Caco-2 (cell line): ENCODE measurements around the gene CD3G. TPM values are rescaled to one million over a fixed set of nuclear protein-coding genes. Genes with fewer than 3 reads are reported as not detected.

Source experiments
- BruUV-seq: library from RNA; stranded (reverse); fragments of 400-500 nt; replicated peaks from 2 replicates; lab custom pipeline; 2021; lab: Mats Ljungman, UMichigan
- CTCF ChIA-PET: fragments of 300-600 bp; sonication (Branson Sonifier 250); formaldehyde crosslinking; loops from one replicate; lab custom pipeline; 2022; ENCODE audit warnings: antibody characterized with exemption; lab: Charles Lee
- POLR2A ChIA-PET: fragments of 300-600 bp; sonication (Branson Sonifier 250); formaldehyde crosslinking; loops from one replicate; lab custom pipeline; 2022; ENCODE audit warnings: antibody characterized with exemption; lab: Charles Lee
- DNase-seq, 2 experiments: peaks; one replicate each; pipeline versions ENCODE4 v3.0.0 to v3.0.0-alpha.2; 2020 to 2022
- H3K27me3 ChIP-seq: replicated peaks from 2 replicates; pipeline ENCODE4 v1.6.0; 2011; ENCODE audit warnings: low read length; ENCODE audit not compliant: control insufficient read depth, insufficient read depth
- H3K36me3 ChIP-seq: 2 replicates; pipeline ENCODE4 v1.5.1; 2011; ENCODE audit warnings: low read length; ENCODE audit not compliant: control insufficient read depth, insufficient read depth
- H3K4me1 ChIP-seq: fragments of 250-450 bp; sonication (Bioruptor Pico); 2 replicates; pipeline ENCODE4 v1.5.1; 2020; ENCODE audit warnings: mild to moderate bottlenecking
- H3K4me3 ChIP-seq: 2 replicates; pipeline ENCODE4 v1.5.1; 2011; ENCODE audit warnings: low read depth, mild to moderate bottlenecking, control low read depth, low read length
- H3K9me3 ChIP-seq: fragments of 250-450 bp; sonication (Bioruptor Pico); 2 replicates; pipeline ENCODE4 v1.5.1; 2020; ENCODE audit warnings: mild to moderate bottlenecking, moderate library complexity
- H3K27ac Mint-ChIP-seq: one replicate; pipeline ENCODE4 v1.8.0; 2022; ENCODE audit warnings: mixed read lengths; ENCODE audit not compliant: unreplicated experiment
- H3K27me3 Mint-ChIP-seq: one replicate; pipeline ENCODE4 v1.8.0; 2022; ENCODE audit warnings: mixed read lengths; ENCODE audit not compliant: insufficient read depth, unreplicated experiment
- H3K36me3 Mint-ChIP-seq: one replicate; pipeline ENCODE4 v1.8.0; 2022; ENCODE audit warnings: mild to moderate bottlenecking, mixed read lengths; ENCODE audit not compliant: insufficient read depth, unreplicated experiment
- H3K4me1 Mint-ChIP-seq: one replicate; pipeline ENCODE4 v1.8.0; 2022; ENCODE audit warnings: low read depth, mixed read lengths; ENCODE audit not compliant: unreplicated experiment
- H3K4me3 Mint-ChIP-seq: one replicate; pipeline ENCODE4 v1.8.0; 2022; ENCODE audit warnings: mild to moderate bottlenecking, moderate library complexity, mixed read lengths; ENCODE audit not compliant: unreplicated experiment
- H3K9me3 Mint-ChIP-seq: one replicate; pipeline ENCODE4 v1.8.0; 2022; ENCODE audit warnings: mixed read lengths; ENCODE audit not compliant: unreplicated experiment
- intact Hi-C: fragments of 100-400 bp; cut with micrococcal nuclease; formaldehyde crosslinking; loops from one replicate; pipeline ENCODE4 v1.10.0; 2022; ENCODE audit not compliant: unreplicated experiment
- total RNA-seq: library from RNA; stranded (reverse); gene quantifications from 2 replicates; pipeline ENCODE4 v1.2.3, GENCODE V29; 2022
- TF ChIP-seq, protein P1 (sequence below), 2 experiments: fragments of 200-600 bp in 1 of 2; IDR thresholded peaks; 1 replicate in 1 of 2; 2 replicates in 1 of 2; pipeline versions ENCODE4 v1.5.1 to v1.8.0; 2011 to 2022; ENCODE audit warnings: antibody characterized with exemption in 1 of 2, control low read depth in 1 of 2, inconsistent platforms in 1 of 2, low read depth in 1 of 2, low read length in 1 of 2, mild to moderate bottlenecking in 1 of 2, moderate library complexity in 1 of 2; ENCODE audit not compliant: insufficient read depth in 1 of 2, severe bottlenecking in 1 of 2, unreplicated experiment in 1 of 2

CD3G gene
- total RNA-seq, 1 experiment from 2014 or later: 0.32 TPM

DNA sequence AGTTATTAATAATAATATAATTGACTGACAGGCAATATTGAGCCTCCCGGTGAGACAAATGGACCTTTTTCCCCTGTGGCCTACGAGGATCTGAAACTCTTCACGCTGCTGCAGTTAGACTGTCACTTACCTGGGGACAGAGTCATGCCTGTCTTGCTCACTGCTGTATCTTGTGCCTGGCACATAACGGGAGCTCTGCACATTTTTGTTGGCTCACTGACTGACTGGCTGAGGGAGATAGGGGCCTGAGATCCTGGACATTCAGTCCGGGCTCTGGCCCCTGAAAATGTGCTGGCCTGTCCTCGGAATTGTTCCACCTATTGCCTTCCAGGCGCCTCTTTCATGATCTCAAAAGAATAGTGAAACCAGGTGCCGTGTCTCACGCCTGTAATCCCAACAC lies 896 bp upstream of the CD3G start:
- Mint-ChIP-seq H3K36me3 (peaks cover 6% of the 10 kb centered on the region), H3K27me3 (no peaks in the 10 kb centered on the region), H3K9me3 (peaks cover 15% of the 10 kb centered on the region), H3K4me1 (peaks cover 7% of the 10 kb centered on the region), H3K27ac (no peak overlapping the region), H3K4me3 (no peak overlapping the region)
- no peaks in the 10 kb centered on the region for H3K9me3 ChIP-seq
- DNase-seq: no peak
- ChIA-PET POLR2A (no interaction called here), CTCF (no interaction called here)
- intact Hi-C loops: no loop called here
- H3K4me3 ChIP-seq: no peak overlapping the region
- peaks cover 15% of the 10 kb centered on the region for H3K4me1 ChIP-seq
- no peaks in the 10 kb centered on the region for H3K36me3 ChIP-seq
- TF ChIP-seq, protein P1, sequence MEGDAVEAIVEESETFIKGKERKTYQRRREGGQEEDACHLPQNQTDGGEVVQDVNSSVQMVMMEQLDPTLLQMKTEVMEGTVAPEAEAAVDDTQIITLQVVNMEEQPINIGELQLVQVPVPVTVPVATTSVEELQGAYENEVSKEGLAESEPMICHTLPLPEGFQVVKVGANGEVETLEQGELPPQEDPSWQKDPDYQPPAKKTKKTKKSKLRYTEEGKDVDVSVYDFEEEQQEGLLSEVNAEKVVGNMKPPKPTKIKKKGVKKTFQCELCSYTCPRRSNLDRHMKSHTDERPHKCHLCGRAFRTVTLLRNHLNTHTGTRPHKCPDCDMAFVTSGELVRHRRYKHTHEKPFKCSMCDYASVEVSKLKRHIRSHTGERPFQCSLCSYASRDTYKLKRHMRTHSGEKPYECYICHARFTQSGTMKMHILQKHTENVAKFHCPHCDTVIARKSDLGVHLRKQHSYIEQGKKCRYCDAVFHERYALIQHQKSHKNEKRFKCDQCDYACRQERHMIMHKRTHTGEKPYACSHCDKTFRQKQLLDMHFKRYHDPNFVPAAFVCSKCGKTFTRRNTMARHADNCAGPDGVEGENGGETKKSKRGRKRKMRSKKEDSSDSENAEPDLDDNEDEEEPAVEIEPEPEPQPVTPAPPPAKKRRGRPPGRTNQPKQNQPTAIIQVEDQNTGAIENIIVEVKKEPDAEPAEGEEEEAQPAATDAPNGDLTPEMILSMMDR (IDR thresholded peaks at IDR 0.05; ENCODE audit: insufficient read depth in 1 of 2, low read depth in 1 of 2, low read length in 1 of 2, severe bottlenecking in 1 of 2, unreplicated experiment in 1 of 2): no peak
- BruUV-seq: no TSS peak
- H3K27me3 ChIP-seq: no peaks in the 10 kb centered on the region

DNA sequence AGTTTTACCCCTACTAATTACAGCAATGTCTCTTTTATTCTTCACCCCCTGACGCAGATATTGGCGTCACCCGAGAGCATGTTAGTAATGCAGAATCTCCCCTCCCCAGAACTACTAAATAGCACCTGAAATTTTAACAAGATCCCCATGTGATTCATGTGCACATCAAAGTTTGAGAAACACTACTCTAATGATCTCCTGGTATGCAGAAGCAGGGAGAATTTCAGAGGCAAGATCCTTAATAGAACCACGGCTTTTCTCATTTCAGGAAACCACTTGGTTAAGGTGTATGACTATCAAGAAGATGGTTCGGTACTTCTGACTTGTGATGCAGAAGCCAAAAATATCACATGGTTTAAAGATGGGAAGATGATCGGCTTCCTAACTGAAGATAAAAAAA lies 5.3 kb downstream of the CD3G start:
- TF ChIP-seq, protein P1 (IDR thresholded peaks at IDR 0.05; ENCODE audit: insufficient read depth in 1 of 2, low read depth in 1 of 2, low read length in 1 of 2, severe bottlenecking in 1 of 2, unreplicated experiment in 1 of 2): no peak
- BruUV-seq: no TSS peak
- Histone ChIP-seq H3K4me1 (peaks cover 8% of the 10 kb centered on the region; the same call in 1 of the 2 replicates), H3K36me3 (no peaks in the 10 kb centered on the region), H3K9me3 (no peaks in the 10 kb centered on the region), H3K27me3 (no peaks in the 10 kb centered on the region), H3K4me3 (no peak overlapping the region)
- DNase-seq: no peak
- intact Hi-C loops: no loop called here
- CTCF ChIA-PET: no interaction called here
- peaks cover 9% of the 10 kb centered on the region for H3K4me1 Mint-ChIP-seq
- no peak overlapping the region for H3K4me3 Mint-ChIP-seq
- H3K27me3 Mint-ChIP-seq: no peaks in the 10 kb centered on the region
- peaks cover 14% of the 10 kb centered on the region for H3K9me3 Mint-ChIP-seq
- POLR2A ChIA-PET: no interaction called here
- no peak overlapping the region for H3K27ac Mint-ChIP-seq
- H3K36me3 Mint-ChIP-seq: no peaks in the 10 kb centered on the region

DNA sequence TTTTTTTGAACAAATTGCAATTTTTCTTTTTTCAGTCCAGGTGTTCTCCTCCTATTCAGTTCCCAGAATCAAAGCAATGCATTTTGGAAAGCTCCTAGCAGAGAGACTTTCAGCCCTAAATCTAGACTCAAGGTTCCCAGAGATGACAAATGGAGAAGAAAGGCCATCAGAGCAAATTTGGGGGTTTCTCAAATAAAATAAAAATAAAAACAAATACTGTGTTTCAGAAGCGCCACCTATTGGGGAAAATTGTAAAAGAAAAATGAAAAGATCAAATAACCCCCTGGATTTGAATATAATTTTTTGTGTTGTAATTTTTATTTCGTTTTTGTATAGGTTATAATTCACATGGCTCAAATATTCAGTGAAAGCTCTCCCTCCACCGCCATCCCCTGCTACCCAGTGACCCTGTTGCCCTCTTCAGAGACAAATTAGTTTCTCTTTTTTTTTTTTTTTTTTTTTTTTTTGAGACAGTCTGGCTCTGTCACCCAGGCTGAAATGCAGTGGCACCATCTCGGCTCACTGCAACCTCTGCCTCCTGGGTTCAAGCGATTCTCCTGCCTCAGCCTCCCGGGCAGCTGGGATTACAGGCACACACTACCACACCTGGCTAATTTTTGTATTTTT lies 9.1 kb downstream of the CD3G start:
- Mint-ChIP-seq H3K9me3 (no peaks in the 10 kb centered on the region), H3K36me3 (no peaks in the 10 kb centered on the region), H3K4me3 (no peak overlapping the region), H3K27ac (no peak overlapping the region), H3K4me1 (peaks cover 9% of the 10 kb centered on the region), H3K27me3 (no peaks in the 10 kb centered on the region)
- DNase-seq: peak in 1 of 2 experiments; percentile 47
- H3K27me3 ChIP-seq: no peaks in the 10 kb centered on the region
- no TSS peak for BruUV-seq
- TF ChIP-seq, protein P1 (IDR thresholded peaks at IDR 0.05; ENCODE audit: insufficient read depth in 1 of 2, low read depth in 1 of 2, low read length in 1 of 2, severe bottlenecking in 1 of 2, unreplicated experiment in 1 of 2): peak; percentile 55 to 81
- peaks cover 8% of the 10 kb centered on the region; the same call in 1 of the 2 replicates for H3K4me1 ChIP-seq
- no peaks in the 10 kb centered on the region for H3K36me3 ChIP-seq
- ChIA-PET POLR2A (no interaction called here), CTCF (interaction anchor here (0.9 kb wide), 1 partner anchor 58 kb away, joined by 4 read pairs; no protein-coding TSS in a partner anchor)
- no peaks in the 10 kb centered on the region for H3K9me3 ChIP-seq
- H3K4me3 ChIP-seq: no peak overlapping the region
- intact Hi-C loops: loop anchor here (1.0 to 5.0 kb wide), 3 partner anchors 57 to 206 kb away; no protein-coding TSS in a partner anchor
